H9 (cell line): ENCODE results near the gene RAB1A. TPM values are rescaled to one million over a fixed set of nuclear protein-coding genes. Genes with fewer than 3 reads are reported as not detected.

Experiments
- DNase-seq: peaks from one replicate; pipeline ENCODE4 v3.0.0-alpha.2; 2017
- H2AFZ ChIP-seq: one replicate; pipeline ENCODE4 v1.6.1; 2013; ENCODE audit warnings: mild to moderate bottlenecking, low read length, control low read depth, moderate library complexity
- H2AK5ac ChIP-seq: 2 replicates; pipeline ENCODE4 v1.6.1; 2013; ENCODE audit warnings: low read length, control low read depth, mixed read lengths; ENCODE audit not compliant: insufficient read length
- H2BK120ac ChIP-seq: one replicate; pipeline ENCODE4 v1.6.1; 2013; ENCODE audit warnings: low read depth, mild to moderate bottlenecking, low read length, control low read depth, inconsistent platforms; ENCODE audit not compliant: poor library complexity, severe bottlenecking
- H2BK12ac ChIP-seq: 2 replicates; pipeline ENCODE4 v1.6.1; 2013; ENCODE audit warnings: low read length, control low read depth, mixed read lengths, low read depth; ENCODE audit not compliant: insufficient read length
- H2BK15ac ChIP-seq: 2 replicates; pipeline ENCODE4 v1.6.1; 2013; ENCODE audit warnings: low read depth, low read length, control low read depth
- H2BK20ac ChIP-seq: one replicate; pipeline ENCODE4 v1.6.1; 2013; ENCODE audit warnings: low read depth, mild to moderate bottlenecking, low read length, control low read depth, inconsistent platforms; ENCODE audit not compliant: poor library complexity, severe bottlenecking
- H2BK5ac ChIP-seq: 2 replicates; pipeline ENCODE4 v1.6.1; 2013; ENCODE audit warnings: low read length, control low read depth, mixed read lengths; ENCODE audit not compliant: insufficient read length
- H3K14ac ChIP-seq: 2 replicates; pipeline ENCODE4 v1.6.1; 2013; ENCODE audit warnings: low read length, control low read depth; ENCODE audit not compliant: insufficient read depth
- H3K18ac ChIP-seq: 2 replicates; pipeline ENCODE4 v1.6.1; 2013; ENCODE audit warnings: low read depth, mild to moderate bottlenecking, mixed read lengths, low read length, control low read depth; ENCODE audit not compliant: insufficient read length
- H3K23ac ChIP-seq: 2 replicates; pipeline ENCODE4 v1.6.1; 2013; ENCODE audit warnings: low read length, control low read depth, mixed read lengths, low read depth; ENCODE audit not compliant: insufficient read length
- H3K23me2 ChIP-seq: 2 replicates; pipeline ENCODE4 v1.6.1; 2013; ENCODE audit warnings: low read depth, mild to moderate bottlenecking, mixed read lengths, low read length, control low read depth; ENCODE audit not compliant: insufficient read length, poor library complexity, severe bottlenecking
- H3K27ac ChIP-seq: 2 replicates; pipeline ENCODE4 v1.5.1; 2013; ENCODE audit warnings: low read length, control low read depth, mixed read lengths, low read depth; ENCODE audit not compliant: insufficient read length
- H3K27me3 ChIP-seq: 2 replicates; pipeline ENCODE4 v1.6.1; 2013; ENCODE audit warnings: low read length, control low read depth, inconsistent platforms; ENCODE audit not compliant: insufficient read depth
- H3K4ac ChIP-seq: 2 replicates; pipeline ENCODE4 v1.6.1; 2013; ENCODE audit warnings: low read depth, mild to moderate bottlenecking, control low read depth, inconsistent platforms, low read length, moderate library complexity
- H3K4me1 ChIP-seq: 2 replicates; pipeline ENCODE4 v1.6.1; 2013; ENCODE audit warnings: low read length, control low read depth, inconsistent platforms; ENCODE audit not compliant: insufficient read depth
- H3K4me2 ChIP-seq: 2 replicates; pipeline ENCODE4 v1.6.1; 2013; ENCODE audit warnings: low read length, control low read depth, mixed read lengths; ENCODE audit not compliant: insufficient read length, insufficient read depth
- H3K56ac ChIP-seq: 2 replicates; pipeline ENCODE4 v1.6.1; 2013; ENCODE audit warnings: low read depth, mild to moderate bottlenecking, mixed read lengths, low read length, control low read depth; ENCODE audit not compliant: insufficient read length
- H3K79me1 ChIP-seq: 2 replicates; pipeline ENCODE4 v1.6.1; 2013; ENCODE audit warnings: low read depth, mild to moderate bottlenecking, moderate library complexity, low read length, control low read depth, inconsistent platforms; ENCODE audit not compliant: insufficient read depth, poor library complexity, severe bottlenecking
- H3K79me2 ChIP-seq: 2 replicates; pipeline ENCODE4 v1.6.1; 2013; ENCODE audit warnings: low read length, control low read depth, inconsistent platforms; ENCODE audit not compliant: insufficient read depth
- H3K9ac ChIP-seq: 2 replicates; pipeline ENCODE4 v1.6.1; 2013; ENCODE audit warnings: low read length, control low read depth, mixed read lengths; ENCODE audit not compliant: insufficient read length; ENCODE audit errors: extremely low read depth
- H3K9me3 ChIP-seq: one replicate; pipeline ENCODE4 v1.6.1; 2013; ENCODE audit warnings: low read depth, low read length, inconsistent platforms; ENCODE audit not compliant: control insufficient read depth
- H3T11ph ChIP-seq: one replicate; pipeline ENCODE4 v1.6.1; 2013; ENCODE audit warnings: mild to moderate bottlenecking, low read length, control low read depth, inconsistent platforms
- H4K20me1 ChIP-seq: one replicate; pipeline ENCODE4 v1.6.1; 2013; ENCODE audit not compliant: control insufficient read depth, insufficient read length, insufficient read depth
- H4K5ac ChIP-seq: 2 replicates; pipeline ENCODE4 v1.6.1; 2013; ENCODE audit warnings: low read depth, mild to moderate bottlenecking, mixed read lengths, low read length, control low read depth; ENCODE audit not compliant: insufficient read length
- H4K8ac ChIP-seq: replicated peaks from 2 replicates; pipeline ENCODE4 v1.6.1; 2013; ENCODE audit warnings: low read length, control low read depth, mixed read lengths, low read depth; ENCODE audit not compliant: insufficient read length
- H4K91ac ChIP-seq: 2 replicates; pipeline ENCODE4 v1.6.1; 2013; ENCODE audit warnings: low read depth, mild to moderate bottlenecking, moderate library complexity, mixed read lengths, low read length, control low read depth; ENCODE audit not compliant: insufficient read length
- H3K27ac Mint-ChIP-seq, 3 experiments: 2 replicates in 2 of 3; 3 replicates in 1 of 3; pipeline ENCODE4 v1.8.0; 2020 to 2021; ENCODE audit warnings: mixed read lengths in 3 of 3, mild to moderate bottlenecking in 1 of 3, moderate library complexity in 1 of 3
- H3K27me3 Mint-ChIP-seq: 2 replicates; pipeline ENCODE4 v1.8.0; 2021; ENCODE audit warnings: low read depth, mild to moderate bottlenecking, moderate library complexity, mixed read lengths
- H3K36me3 Mint-ChIP-seq, 3 experiments: 2 replicates in 2 of 3; 3 replicates in 1 of 3; pipeline ENCODE4 v1.8.0; 2020 to 2021; ENCODE audit warnings: low read depth in 3 of 3, mixed read lengths in 3 of 3; ENCODE audit not compliant: insufficient read depth in 1 of 3
- H3K4me1 Mint-ChIP-seq, 2 experiments: 2 replicates each; pipeline ENCODE4 v1.8.0; 2020; ENCODE audit warnings: mixed read lengths in 2 of 2
- H3K4me3 Mint-ChIP-seq, 2 experiments: 2 replicates in 1 of 2; 3 replicates in 1 of 2; pipeline ENCODE4 v1.8.0; 2020 to 2021; ENCODE audit warnings: mild to moderate bottlenecking in 2 of 2, mixed read lengths in 2 of 2, moderate library complexity in 1 of 2
- H3K9me3 Mint-ChIP-seq, 2 experiments: 2 replicates in 1 of 2; 3 replicates in 1 of 2; pipeline ENCODE4 v1.8.0; 2020; ENCODE audit warnings: mild to moderate bottlenecking in 2 of 2, mixed read lengths in 2 of 2, moderate library complexity in 1 of 2
- WGBS: extraction: QIAGEN DNeasy Blood & Tissue Kit; methylation state at CpG from one replicate; pipeline ENCODE4 v1.1.7; 2013; ENCODE audit warnings: missing lambda C conversion rate, low lambda C conversion rate, mixed read lengths; ENCODE audit not compliant: insufficient read length; ENCODE audit errors: extremely low coverage; 5-methylcytosine and 5-hydroxymethylcytosine counted together
- total RNA-seq: library from RNA; stranded (reverse); gene quantifications from 2 replicates; pipeline ENCODE4 v1.2.1, GENCODE V29; 2021
- TF ChIP-seq, protein P1 (sequence below): fragments of 200-600 bp; sonication (generic); conservative IDR thresholded peaks from 3 replicates; pipeline ENCODE4 v1.8.0; 2021; ENCODE audit warnings: antibody characterized with exemption, mild to moderate bottlenecking

RAB1A gene
- total RNA-seq, 1 experiment from 2014 or later: 112 TPM

DNA sequence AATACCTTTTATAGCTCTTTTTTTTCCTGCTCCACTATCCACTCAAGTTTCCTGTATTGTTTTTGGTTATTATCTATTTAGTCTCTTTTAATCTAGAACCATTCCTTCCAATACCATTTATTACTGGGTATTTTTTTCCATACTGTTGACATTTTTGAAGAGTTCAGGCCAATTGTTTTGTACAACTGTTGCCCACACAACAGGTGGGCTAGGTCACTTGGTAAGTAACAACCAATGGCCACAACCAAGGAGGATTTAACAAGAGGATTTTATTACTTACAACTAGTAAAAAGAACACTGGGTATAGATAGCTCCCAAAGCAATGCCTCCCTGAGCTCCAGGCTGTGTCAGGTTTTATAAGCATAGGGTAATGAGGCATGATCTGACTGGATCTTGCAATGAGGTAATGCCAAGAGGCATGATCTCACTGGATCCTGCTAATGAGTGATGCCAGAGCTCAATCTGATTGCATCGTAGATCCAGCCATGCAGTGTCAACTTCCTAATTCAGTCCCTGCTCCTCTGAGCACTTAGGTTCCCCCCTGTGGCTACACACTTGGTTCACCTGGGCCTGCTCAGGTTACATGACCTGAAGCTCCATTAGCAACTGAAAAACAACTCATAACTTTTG is 80.8 kb downstream of the RAB1A start:
- peak; percentile 66 for DNase-seq
- no peak overlapping the region for H2BK5ac ChIP-seq
- no peaks in the 10 kb centered on the region for H4K20me1 ChIP-seq
- H2BK120ac ChIP-seq: no peak overlapping the region
- no peak overlapping the region for H3K14ac ChIP-seq
- no peak overlapping the region for H4K5ac ChIP-seq
- H3K4me2 ChIP-seq: no peak overlapping the region
- H3K4ac ChIP-seq: no peak overlapping the region
- no peak overlapping the region for H2BK20ac ChIP-seq
- WGBS: no CpG with 5 or more reads among the region's 1 CpG
- H4K91ac ChIP-seq: no peak overlapping the region
- peaks cover 3% of the 10 kb centered on the region for H3K27me3 Mint-ChIP-seq
- H3K9me3 ChIP-seq: peaks cover 11% of the 10 kb centered on the region
- H3K36me3 Mint-ChIP-seq: peaks cover 39 to 60% (median 54%) of the 10 kb centered on the region in 3 experiments
- H2BK12ac ChIP-seq: no peak overlapping the region
- TF ChIP-seq, protein P1, sequence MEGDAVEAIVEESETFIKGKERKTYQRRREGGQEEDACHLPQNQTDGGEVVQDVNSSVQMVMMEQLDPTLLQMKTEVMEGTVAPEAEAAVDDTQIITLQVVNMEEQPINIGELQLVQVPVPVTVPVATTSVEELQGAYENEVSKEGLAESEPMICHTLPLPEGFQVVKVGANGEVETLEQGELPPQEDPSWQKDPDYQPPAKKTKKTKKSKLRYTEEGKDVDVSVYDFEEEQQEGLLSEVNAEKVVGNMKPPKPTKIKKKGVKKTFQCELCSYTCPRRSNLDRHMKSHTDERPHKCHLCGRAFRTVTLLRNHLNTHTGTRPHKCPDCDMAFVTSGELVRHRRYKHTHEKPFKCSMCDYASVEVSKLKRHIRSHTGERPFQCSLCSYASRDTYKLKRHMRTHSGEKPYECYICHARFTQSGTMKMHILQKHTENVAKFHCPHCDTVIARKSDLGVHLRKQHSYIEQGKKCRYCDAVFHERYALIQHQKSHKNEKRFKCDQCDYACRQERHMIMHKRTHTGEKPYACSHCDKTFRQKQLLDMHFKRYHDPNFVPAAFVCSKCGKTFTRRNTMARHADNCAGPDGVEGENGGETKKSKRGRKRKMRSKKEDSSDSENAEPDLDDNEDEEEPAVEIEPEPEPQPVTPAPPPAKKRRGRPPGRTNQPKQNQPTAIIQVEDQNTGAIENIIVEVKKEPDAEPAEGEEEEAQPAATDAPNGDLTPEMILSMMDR: no peak
- no peak overlapping the region for H3K27ac ChIP-seq
- no peak overlapping the region for H2BK15ac ChIP-seq
- no peak overlapping the region for H3K56ac ChIP-seq
- H3K79me1 ChIP-seq: no peaks in the 10 kb centered on the region
- H3K9me3 Mint-ChIP-seq: peaks cover 22 to 26% of the 10 kb centered on the region in 2 experiments
- peaks cover 6% of the 10 kb centered on the region; the same call in 1 of the 2 replicates for H3K4me1 ChIP-seq
- H3K27ac Mint-ChIP-seq: peak overlapping the region; percentile 8 to 84 (median 77); a peak in 3 of 7 replicates
- H4K8ac ChIP-seq: no peak overlapping the region
- no peak overlapping the region for H3K23ac ChIP-seq
- no peak overlapping the region for H3K9ac ChIP-seq
- H3K79me2 ChIP-seq: no peaks in the 10 kb centered on the region
- no peak overlapping the region for H2AFZ ChIP-seq
- H3K23me2 ChIP-seq: no peaks in the 10 kb centered on the region
- H3K27me3 ChIP-seq: no peaks in the 10 kb centered on the region
- H3K4me3 Mint-ChIP-seq: no peak overlapping the region
- H3T11ph ChIP-seq: no peak overlapping the region
- no peak overlapping the region for H3K18ac ChIP-seq
- H2AK5ac ChIP-seq: no peak overlapping the region
- peaks cover 36 to 38% of the 10 kb centered on the region in 2 experiments for H3K4me1 Mint-ChIP-seq
